OCI-LY1 (cell line): ENCODE results near the gene PSD2.

Experiments
- H2AFZ ChIP-seq: fragments of 200-600 bp; sonication (generic), shearing (Covaris generic); 2 replicates; pipeline ENCODE4 v1.6.0; 2014; ENCODE audit warnings: antibody characterized with exemption, mild to moderate bottlenecking, low read length
- H3F3A ChIP-seq: fragments of 200-600 bp; sonication (generic), shearing (Covaris generic); 2 replicates; pipeline ENCODE4 v1.6.0; 2014; ENCODE audit warnings: mild to moderate bottlenecking, antibody characterized with exemption, low read length, moderate library complexity; ENCODE audit not compliant: insufficient read depth
- H3K27ac ChIP-seq: fragments of 200-600 bp; sonication (generic); 2 replicates; pipeline ENCODE4 v1.5.1; 2014; ENCODE audit warnings: low read length, mixed run types, mild to moderate bottlenecking, low read depth; ENCODE audit not compliant: poor library complexity, severe bottlenecking
- H3K27me3 ChIP-seq: fragments of 200-600 bp; sonication (generic); 2 replicates; pipeline ENCODE4 v1.6.0; 2014; ENCODE audit warnings: antibody characterized with exemption, mild to moderate bottlenecking, low read length, moderate library complexity; ENCODE audit not compliant: insufficient read depth
- H3K36me3 ChIP-seq: fragments of 200-600 bp; sonication (generic); 2 replicates; pipeline ENCODE4 v1.6.1; 2014; ENCODE audit warnings: mild to moderate bottlenecking, antibody characterized with exemption, low read length, moderate library complexity, mixed read lengths; ENCODE audit not compliant: insufficient read depth
- H3K4me1 ChIP-seq: fragments of 200-600 bp; sonication (generic); 2 replicates; pipeline ENCODE4 v1.5.1; 2014; ENCODE audit warnings: mild to moderate bottlenecking, low read length, moderate library complexity; ENCODE audit not compliant: insufficient read depth, severe bottlenecking
- H3K4me2 ChIP-seq: fragments of 200-600 bp; sonication (generic), shearing (Covaris generic); 2 replicates; pipeline ENCODE4 v1.6.1; 2014; ENCODE audit warnings: low read length
- H3K4me3 ChIP-seq: fragments of 200-600 bp; sonication (generic); 2 replicates; pipeline ENCODE4 v1.5.1; 2014; ENCODE audit warnings: low read length, low read depth, mild to moderate bottlenecking, mixed read lengths; ENCODE audit not compliant: poor library complexity, severe bottlenecking
- H3K79me2 ChIP-seq: fragments of 200-600 bp; shearing (Covaris generic); 2 replicates; pipeline ENCODE4 v1.6.1; 2016; ENCODE audit warnings: mixed run types, low read length, mixed read lengths; ENCODE audit not compliant: insufficient read depth
- H3K9ac ChIP-seq: fragments of 200-600 bp; sonication (generic), shearing (Covaris generic); 2 replicates; pipeline ENCODE4 v1.6.1; 2014; ENCODE audit warnings: mild to moderate bottlenecking, low read length, mixed read lengths
- H3K9me2 ChIP-seq: fragments of 200-600 bp; sonication (generic), shearing (Covaris generic); 2 replicates; pipeline ENCODE4 v1.6.1; 2014; ENCODE audit warnings: low read depth, mild to moderate bottlenecking, low read length, mixed read lengths
- H3K9me3 ChIP-seq: fragments of 200-600 bp; shearing (Covaris generic); 2 replicates; pipeline ENCODE4 v1.6.1; 2014; ENCODE audit warnings: low read length, mixed read lengths
- H4K20me1 ChIP-seq: fragments of 200-600 bp; sonication (generic), shearing (Covaris generic); 2 replicates; pipeline ENCODE4 v1.6.0; 2016; ENCODE audit warnings: mild to moderate bottlenecking, low read length; ENCODE audit not compliant: insufficient read depth
- CTCF ChIP-seq: fragments of 200-600 bp; sonication (generic), shearing (Covaris generic); IDR thresholded peaks from 2 replicates; pipeline ENCODE4 v1.5.1; 2017; ENCODE audit warnings: mild to moderate bottlenecking, antibody characterized with exemption, low read length, moderate library complexity, mixed read lengths
- EZH2 ChIP-seq: fragments of 200-600 bp; sonication (generic), shearing (Covaris generic); IDR thresholded peaks from 2 replicates; pipeline ENCODE4 v1.8.0; 2017; ENCODE audit warnings: borderline replicate concordance, mixed run types, mild to moderate bottlenecking, antibody characterized with exemption, low read length, moderate library complexity, mixed read lengths

PSD2 gene

GRCh38 chr5:139861021-139861888 is 65.6 kb downstream of the PSD2 start:
- H3K4me3 ChIP-seq, result no peak overlapping the region
- H3K36me3 ChIP-seq, result no peaks in the 10 kb centered on the region
- H3F3A ChIP-seq, result no peaks in the 10 kb centered on the region
- no peak overlapping the region for H3K9ac ChIP-seq
- H3K4me2 ChIP-seq, result no peak overlapping the region
- no peaks in the 10 kb centered on the region for H4K20me1 ChIP-seq
- peaks cover 4% of the 10 kb centered on the region for H3K4me1 ChIP-seq
- H3K27me3 ChIP-seq, result no peaks in the 10 kb centered on the region
- H3K9me3 ChIP-seq, result no peaks in the 10 kb centered on the region
- no peaks in the 10 kb centered on the region for H3K9me2 ChIP-seq
- no peak overlapping the region for H3K27ac ChIP-seq
- H3K79me2 ChIP-seq, result no peaks in the 10 kb centered on the region
- no peak overlapping the region for H2AFZ ChIP-seq
- TF ChIP-seq EZH2, result no peak
- no peak for TF ChIP-seq CTCF

DNA sequence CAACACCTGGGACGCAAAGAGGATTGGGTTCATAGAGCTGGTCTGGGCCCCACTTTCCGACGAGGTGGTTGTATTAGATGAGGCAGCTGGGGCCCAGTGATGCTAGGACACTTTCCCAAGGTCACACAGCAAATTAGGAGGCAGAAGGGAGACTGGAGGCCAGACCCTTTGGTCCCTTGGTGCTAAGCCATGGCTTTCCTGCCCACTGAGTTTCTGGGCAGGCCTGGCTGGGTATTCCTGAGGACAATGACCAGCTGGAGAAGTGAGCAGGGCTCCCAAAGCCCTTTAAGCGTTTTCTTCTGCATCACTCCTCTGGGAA is 66.2 kb downstream of the PSD2 start:
- no peaks in the 10 kb centered on the region for H3K27me3 ChIP-seq
- TF ChIP-seq CTCF (no peak), EZH2 (no peak)
- peaks cover 4% of the 10 kb centered on the region for H3K4me1 ChIP-seq
- no peaks in the 10 kb centered on the region for H4K20me1 ChIP-seq
- H3K4me3 ChIP-seq, result no peak overlapping the region
- H3K79me2 ChIP-seq, result no peaks in the 10 kb centered on the region
- H3K36me3 ChIP-seq, result no peaks in the 10 kb centered on the region
- H3K27ac ChIP-seq, result no peak overlapping the region
- no peak overlapping the region for H2AFZ ChIP-seq
- no peaks in the 10 kb centered on the region for H3K9me2 ChIP-seq
- no peak overlapping the region for H3K4me2 ChIP-seq
- H3F3A ChIP-seq, result no peaks in the 10 kb centered on the region
- H3K9ac ChIP-seq, result no peak overlapping the region
- H3K9me3 ChIP-seq, result no peaks in the 10 kb centered on the region

GRCh38 chr5:139862313-139862712 is 66.7 kb downstream of the PSD2 start:
- Histone ChIP-seq H3K79me2 (no peaks in the 10 kb centered on the region), H3K9me2 (no peaks in the 10 kb centered on the region), H3K4me2 (no peak overlapping the region), H3K4me1 (peaks cover 4% of the 10 kb centered on the region), H3K9me3 (no peaks in the 10 kb centered on the region), H3K27ac (no peak overlapping the region), H3K9ac (no peak overlapping the region), H3F3A (no peaks in the 10 kb centered on the region), H2AFZ (no peak overlapping the region), H3K36me3 (no peaks in the 10 kb centered on the region), H3K27me3 (no peaks in the 10 kb centered on the region), H4K20me1 (no peaks in the 10 kb centered on the region), H3K4me3 (no peak overlapping the region)
- no peak for TF ChIP-seq CTCF
- TF ChIP-seq EZH2, result no peak
